B cell (primary cell): ENCODE results near the gene PYDC2. TPM values are rescaled to one million over a fixed set of nuclear protein-coding genes. Genes with fewer than 3 reads are reported as not detected.
"Not testable (repeated sequence)": the region's sequence is repeated elsewhere in the genome, so short reads cannot be mapped to it uniquely, and the experiment has no call there.

Source experiments
- ATAC-seq: fragments of 200-7000 bp; cut with Tn5 transposase; one replicate; pipeline ENCODE4 v1.10.0; 2021; ENCODE audit warnings: low read depth, mild to moderate bottlenecking, moderate number of reproducible peaks, moderate library complexity
- CTCF ChIA-PET: fragments of 350-600 bp; sonication (Branson Sonifier 250); formaldehyde crosslinking; loops from one replicate; lab custom pipeline; 2021; ENCODE audit warnings: antibody characterized with exemption, inconsistent platforms; lab: Charles Lee
- POLR2A ChIA-PET: fragments of 350-600 bp; sonication (Branson Sonifier 250); formaldehyde crosslinking; loops from one replicate; lab custom pipeline; 2021; ENCODE audit warnings: antibody characterized with exemption; lab: Charles Lee
- DNase-seq: peaks from one replicate; pipeline ENCODE4 v3.0.0; 2013
- H2AFZ ChIP-seq: 2 replicates; pipeline ENCODE4 v1.6.1; 2012; ENCODE audit warnings: mild to moderate bottlenecking, low read depth, low read length; ENCODE audit not compliant: insufficient read depth, poor library complexity, severe bottlenecking
- H3K27ac ChIP-seq, 2 donors: 1 replicate in 1 of 2; 2 replicates in 1 of 2; pipeline ENCODE4 v1.5.1; 2012 to 2013; ENCODE audit warnings: low read length in 2 of 2, mild to moderate bottlenecking in 2 of 2, moderate library complexity in 1 of 2
- H3K27me3 ChIP-seq, 4 experiments: fragments of 200-600 bp in 1 of 4; sonication (generic) in 1 of 4; replicated peaks in 1 of 4; 1 replicate in 2 of 4; 2 replicates in 2 of 4; pipeline versions ENCODE4 v1.6.1 to v1.7.0; 2013 to 2016; ENCODE audit warnings: low read length in 3 of 4, mild to moderate bottlenecking in 2 of 4, mixed read lengths in 1 of 4, moderate library complexity in 1 of 4; ENCODE audit not compliant: insufficient read depth in 4 of 4, control insufficient read depth in 3 of 4; ENCODE audit errors: control extremely low read depth in 1 of 4
- H3K36me3 ChIP-seq, 2 experiments: replicated peaks in 1 of 2; 1 replicate in 1 of 2; 2 replicates in 1 of 2; pipeline versions ENCODE4 v1.6.1 to v1.7.1; 2013; ENCODE audit warnings: low read length in 1 of 2; ENCODE audit not compliant: insufficient read depth in 2 of 2, control insufficient read depth in 1 of 2; ENCODE audit errors: control extremely low read depth in 1 of 2, extremely low read depth in 1 of 2
- H3K4me1 ChIP-seq, 2 donors: fragments of 200-600 bp in 1 of 2; sonication (generic) in 1 of 2; 1 replicate in 1 of 2; 2 replicates in 1 of 2; pipeline versions ENCODE4 v1.5.1 to v1.6.1; 2013 to 2017; ENCODE audit warnings: low read length in 2 of 2; ENCODE audit not compliant: control insufficient read depth in 2 of 2, insufficient read depth in 2 of 2
- H3K4me2 ChIP-seq: replicated peaks from 2 replicates; pipeline ENCODE3; 2012; ENCODE audit warnings: mild to moderate bottlenecking, low read depth, low read length; ENCODE audit not compliant: poor library complexity, severe bottlenecking
- H3K4me3 ChIP-seq, 5 experiments: fragments of 200-600 bp in 1 of 5; sonication (generic) in 1 of 5; 1 replicate in 3 of 5; 2 replicates in 2 of 5; pipeline versions ENCODE4 v1.5.1 to v1.7.0; 2011 to 2016; ENCODE audit warnings: low read length in 4 of 5, mild to moderate bottlenecking in 4 of 5, low read depth in 2 of 5, control low read depth in 1 of 5, moderate library complexity in 1 of 5; ENCODE audit not compliant: insufficient read depth in 1 of 5; ENCODE audit errors: control extremely low read depth in 1 of 5, extremely low read depth in 1 of 5
- H3K79me2 ChIP-seq: fragments of 200-600 bp; sonication (generic); one replicate; pipeline ENCODE4 v1.6.0; 2016; ENCODE audit warnings: low read length; ENCODE audit not compliant: control insufficient read depth, insufficient read depth
- H3K9ac ChIP-seq: fragments of 200-600 bp; sonication (generic); 2 replicates; pipeline ENCODE4 v1.6.1; 2017; ENCODE audit warnings: mild to moderate bottlenecking, low read length, moderate library complexity
- H3K9me3 ChIP-seq, 3 donors: one replicate each; pipeline versions ENCODE4 v1.6.1 to v1.7.1; 2013; ENCODE audit warnings: low read length in 2 of 3; ENCODE audit not compliant: control insufficient read depth in 2 of 3, insufficient read depth in 1 of 3; ENCODE audit errors: control extremely low read depth in 1 of 3
- H4K20me1 ChIP-seq: 2 replicates; pipeline ENCODE4 v1.6.0; 2012; ENCODE audit warnings: mild to moderate bottlenecking, low read length; ENCODE audit not compliant: insufficient read depth, control insufficient read depth, poor library complexity, severe bottlenecking
- H3K27ac Mint-ChIP-seq: one replicate; pipeline ENCODE4 v1.8.0; 2021; ENCODE audit warnings: mixed read lengths
- H3K27me3 Mint-ChIP-seq: one replicate; pipeline ENCODE4 v1.8.0; 2021; ENCODE audit warnings: mixed read lengths
- H3K4me1 Mint-ChIP-seq: one replicate; pipeline ENCODE4 v1.8.0; 2021; ENCODE audit warnings: mixed read lengths
- H3K4me3 Mint-ChIP-seq: one replicate; pipeline ENCODE4 v1.8.0; 2021; ENCODE audit warnings: mixed read lengths
- H3K9me3 Mint-ChIP-seq: one replicate; pipeline ENCODE4 v1.8.0; 2022; ENCODE audit warnings: mixed read lengths; ENCODE audit not compliant: insufficient read depth
- EZH2 ChIP-seq: IDR thresholded peaks from 2 replicates; pipeline ENCODE4 v1.6.1; 2012; ENCODE audit warnings: borderline replicate concordance, low read depth, mild to moderate bottlenecking, moderate library complexity, low read length; ENCODE audit not compliant: insufficient read depth, poor library complexity, severe bottlenecking
- WGBS: methylation state at CpG from one replicate; pipeline ENCODE4 v1.1.5; 2013; ENCODE audit warnings: missing lambda C conversion rate; ENCODE audit not compliant: insufficient coverage; 5-methylcytosine and 5-hydroxymethylcytosine counted together
- intact Hi-C: fragments of 100-400 bp; cut with micrococcal nuclease; formaldehyde crosslinking; loops from one replicate; pipeline ENCODE4 v1.10.0; 2022
- polyA plus RNA-seq: library from polyadenylated mRNA; depleted of rRNA; stranded (reverse); fragments of >200 nt; gene quantifications from 2 replicates; pipeline ENCODE4 v1.2.3, GENCODE V29; 2012
- total RNA-seq, 2 donors: library from RNA; stranded (reverse); fragments of 120-200 nt in 1 of 2; gene quantifications; 1 replicate in 1 of 2; 2 replicates in 1 of 2; pipeline versions ENCODE4 v1.2.3 to v1.2.4, GENCODE V29; 2013 to 2022
- TF ChIP-seq, protein P1 (sequence below): fragments of 200-600 bp; IDR thresholded peaks from one replicate; pipeline ENCODE4 v1.8.0; 2022; ENCODE audit warnings: antibody characterized with exemption, mild to moderate bottlenecking

Gene PYDC2
- total and polyA plus RNA-seq, 2 donors (not counting 1 experiment from before 2014, with no cell fraction given): not detected

- no peak overlapping the region for H3K4me2 ChIP-seq
- CTCF ChIA-PET: no interaction called here
- H2AFZ ChIP-seq: no peak overlapping the region
- no peak overlapping the region for H3K4me3 ChIP-seq
- intact Hi-C loops: no loop called here
- no peak for TF ChIP-seq EZH2
- TF ChIP-seq, protein P1, sequence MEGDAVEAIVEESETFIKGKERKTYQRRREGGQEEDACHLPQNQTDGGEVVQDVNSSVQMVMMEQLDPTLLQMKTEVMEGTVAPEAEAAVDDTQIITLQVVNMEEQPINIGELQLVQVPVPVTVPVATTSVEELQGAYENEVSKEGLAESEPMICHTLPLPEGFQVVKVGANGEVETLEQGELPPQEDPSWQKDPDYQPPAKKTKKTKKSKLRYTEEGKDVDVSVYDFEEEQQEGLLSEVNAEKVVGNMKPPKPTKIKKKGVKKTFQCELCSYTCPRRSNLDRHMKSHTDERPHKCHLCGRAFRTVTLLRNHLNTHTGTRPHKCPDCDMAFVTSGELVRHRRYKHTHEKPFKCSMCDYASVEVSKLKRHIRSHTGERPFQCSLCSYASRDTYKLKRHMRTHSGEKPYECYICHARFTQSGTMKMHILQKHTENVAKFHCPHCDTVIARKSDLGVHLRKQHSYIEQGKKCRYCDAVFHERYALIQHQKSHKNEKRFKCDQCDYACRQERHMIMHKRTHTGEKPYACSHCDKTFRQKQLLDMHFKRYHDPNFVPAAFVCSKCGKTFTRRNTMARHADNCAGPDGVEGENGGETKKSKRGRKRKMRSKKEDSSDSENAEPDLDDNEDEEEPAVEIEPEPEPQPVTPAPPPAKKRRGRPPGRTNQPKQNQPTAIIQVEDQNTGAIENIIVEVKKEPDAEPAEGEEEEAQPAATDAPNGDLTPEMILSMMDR: no peak
- DNase-seq (no peak), ATAC-seq (no peak)
- no peaks in the 10 kb centered on the region for H3K27me3 ChIP-seq
- H3K9me3 Mint-ChIP-seq: peaks cover 1% of the 10 kb centered on the region
- no peaks in the 10 kb centered on the region for H3K4me1 Mint-ChIP-seq
- H3K36me3 ChIP-seq: no peaks in the 10 kb centered on the region
- peaks cover 0 to 3% (median 0%) of the 10 kb centered on the region in 3 donors for H3K9me3 ChIP-seq
- H3K9ac ChIP-seq: no peak overlapping the region
- peaks cover 18% of the 10 kb centered on the region for H3K27me3 Mint-ChIP-seq
- WGBS: 100% methylated on average over 3 of the region's 4 CpGs
- no peaks in the 10 kb centered on the region for H3K79me2 ChIP-seq
- no peak overlapping the region for H3K27ac Mint-ChIP-seq
- POLR2A ChIA-PET: no interaction called here
- H3K4me3 Mint-ChIP-seq: no peak overlapping the region
- H4K20me1 ChIP-seq: no peaks in the 10 kb centered on the region
- no peaks in the 10 kb centered on the region for H3K4me1 ChIP-seq
- no peak overlapping the region for H3K27ac ChIP-seq
These were observed 15.3 kb downstream of the PYDC2 start for GRCh38 chr3:191476066-191476772.

GRCh38 chr3:191483994-191484393 is 23.0 kb downstream of the PYDC2 start:
- 80% methylated on average over 1 of the region's 2 CpGs for WGBS
- H2AFZ ChIP-seq, CTCF ChIA-PET: not testable (repeated sequence)

More at GRCh38 chr3:191483994-191484393, 23.0 kb downstream of the PYDC2 start:
- H3K4me2 ChIP-seq, H3K36me3 ChIP-seq, POLR2A ChIA-PET, DNase-seq, ATAC-seq, H3K4me3 ChIP-seq, H3K9ac ChIP-seq, H3K27ac ChIP-seq, intact Hi-C loops, H3K27ac Mint-ChIP-seq, H3K4me1 ChIP-seq, H3K27me3 ChIP-seq, H4K20me1 ChIP-seq, H3K79me2 ChIP-seq, H3K4me3 Mint-ChIP-seq, H3K9me3 Mint-ChIP-seq, H3K4me1 Mint-ChIP-seq: not testable (repeated sequence)
- peaks cover 0 to 16% (median 3%) of the 10 kb centered on the region in 3 donors for H3K9me3 ChIP-seq
- H3K27me3 Mint-ChIP-seq: peaks cover 12% of the 10 kb centered on the region
